Stimulated activated CD4-positive, alpha-beta T cell treated with anti-CD3 and anti-CD28 coated beads, Interleukin-2, amount 100 ng/mL, for 24 hours (primary cell): Measurements from ENCODE around the gene ADGB.
A peak's percentile ranks its signal among the peaks of the same experiment; 100 is the strongest.
"Not testable (repeated sequence)": the region's sequence is repeated elsewhere in the genome, so short reads cannot be mapped to it uniquely, and the experiment has no call there.

Experiments
- DNase-seq, 2 donors: peaks; one replicate each; pipeline ENCODE4 v3.0.0-alpha.2; 2020

ADGB gene

DNA sequence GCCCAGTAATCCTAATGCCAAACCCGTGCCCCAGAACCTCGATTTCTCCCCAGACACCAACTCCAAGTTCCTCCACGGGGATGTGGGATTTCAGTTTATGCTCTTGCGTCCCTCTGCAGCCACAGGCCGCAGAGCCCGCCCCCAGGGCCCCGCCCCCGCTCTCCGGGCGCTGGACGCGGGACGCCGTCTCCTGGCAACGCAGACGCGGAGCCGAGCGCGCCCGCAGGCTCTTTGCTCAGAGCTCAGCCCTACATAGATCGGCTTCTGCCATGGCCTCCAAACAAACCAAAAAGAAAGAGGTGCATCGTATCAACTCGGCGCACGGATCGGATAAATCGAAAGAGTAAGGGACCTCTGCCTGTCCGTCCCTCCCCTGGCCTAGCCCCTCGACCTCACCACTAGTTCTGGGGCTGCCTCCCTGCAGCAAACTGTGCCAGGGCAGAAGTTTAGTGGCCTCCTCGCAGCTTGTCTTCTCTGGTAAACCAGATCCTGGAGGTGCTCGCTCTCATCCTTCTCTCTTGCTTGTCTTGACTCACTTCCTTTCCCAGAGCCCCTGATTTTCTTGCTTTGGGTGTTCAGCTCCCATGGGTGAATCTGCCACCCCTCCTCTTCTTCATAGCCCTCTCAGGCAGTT, at the start of gene ADGB:
TSS of gene ADGB (plus strand) at position 201 of the 634 bp plus-strand sequence. CDS start at position 270, 69 bp downstream.
- peak in 1 of 2 donors; percentile 10 for DNase-seq

DNA sequence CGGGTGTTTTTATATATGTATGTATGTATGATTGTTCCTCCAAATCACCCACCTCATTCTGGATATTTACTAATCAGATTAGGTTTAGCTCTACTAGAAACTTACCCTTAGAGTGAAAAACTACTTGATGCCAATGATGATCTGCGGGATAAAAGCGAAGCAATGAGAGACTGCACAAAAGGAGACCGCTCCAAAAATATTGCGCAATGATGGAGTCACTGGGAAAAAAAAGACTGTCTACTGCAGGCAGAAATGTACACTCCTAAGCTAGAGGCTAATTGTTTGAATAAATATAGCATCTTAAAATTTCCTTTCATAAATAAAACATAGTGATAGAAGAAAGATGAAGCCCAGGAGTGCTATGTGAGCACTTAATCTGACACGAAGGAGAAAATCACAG, 47.9 kb upstream of the ADGB start:
- no peak for DNase-seq

DNA sequence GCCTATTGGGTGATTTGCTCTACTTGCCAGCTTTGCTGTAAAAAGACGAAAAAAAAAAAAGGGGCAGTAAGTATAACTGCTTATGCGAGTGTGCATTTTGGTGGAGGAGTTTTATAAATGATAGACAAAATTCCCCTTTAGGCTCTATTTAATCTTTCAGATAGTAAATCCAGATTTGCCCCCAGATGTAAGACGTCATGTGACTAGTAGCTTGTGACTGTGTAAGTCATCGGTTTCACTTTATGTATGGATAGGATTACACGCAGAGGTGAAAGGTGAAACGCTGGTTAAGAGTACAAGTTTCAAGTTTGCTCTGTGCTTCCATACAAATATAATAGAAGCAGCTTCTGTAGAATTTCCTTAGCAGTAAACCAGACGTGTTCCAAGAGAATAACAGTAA, 47.2 kb upstream of the ADGB start:
- no peak for DNase-seq

DNA sequence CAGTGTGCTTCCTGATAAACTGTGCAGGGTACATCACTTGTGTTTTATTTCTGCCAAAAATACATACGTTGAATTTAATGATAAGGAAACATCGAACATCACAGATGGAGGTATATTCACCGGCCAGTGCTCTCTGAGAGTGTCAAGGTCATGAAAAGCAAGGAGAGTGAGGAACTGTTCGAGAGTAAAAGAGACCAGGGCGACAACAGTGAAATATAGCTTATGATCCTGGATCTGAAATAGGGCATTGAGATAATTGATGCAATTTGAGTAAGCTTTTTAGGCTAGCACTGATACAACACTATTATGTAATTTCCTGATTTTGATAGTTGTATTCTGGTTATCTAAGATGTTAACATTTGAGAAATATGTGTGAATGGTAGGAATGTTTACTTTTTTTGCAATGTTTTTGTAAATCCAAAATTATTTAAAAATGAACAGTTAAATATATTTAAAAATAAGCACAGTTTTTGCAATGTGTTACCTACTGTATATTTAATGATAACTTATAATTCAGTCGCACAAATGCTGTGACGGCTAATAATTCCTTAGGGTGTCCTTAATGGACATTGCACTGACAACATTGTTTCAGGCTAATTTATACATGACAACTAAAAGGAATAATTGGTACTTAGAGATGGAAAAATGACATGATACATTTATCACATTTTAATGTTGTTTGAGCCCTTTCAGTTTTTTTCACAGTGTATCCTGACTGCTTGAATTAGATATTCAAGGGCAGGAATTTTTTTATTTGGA, 45.2 kb upstream of the ADGB start:
- DNase-seq, result no peak

DNA sequence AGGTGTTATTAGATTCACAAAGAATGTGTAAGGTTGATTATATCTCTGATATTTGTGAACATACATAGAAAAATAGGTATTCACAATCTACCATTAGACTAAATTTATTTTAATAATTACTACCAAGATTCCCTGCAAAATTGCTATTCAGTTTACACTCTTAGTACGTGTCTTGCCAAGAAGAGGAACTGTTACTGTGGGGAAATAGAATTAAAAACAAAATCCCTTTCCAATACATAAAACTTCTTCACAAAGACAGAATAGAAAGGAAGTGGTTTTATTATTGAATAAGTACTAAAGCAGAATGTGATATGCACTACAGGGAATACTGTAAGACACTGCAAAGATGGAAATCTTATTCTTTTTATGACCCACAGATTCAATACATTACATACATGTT, 38.2 kb upstream of the ADGB start:
- DNase-seq, result no peak

DNA sequence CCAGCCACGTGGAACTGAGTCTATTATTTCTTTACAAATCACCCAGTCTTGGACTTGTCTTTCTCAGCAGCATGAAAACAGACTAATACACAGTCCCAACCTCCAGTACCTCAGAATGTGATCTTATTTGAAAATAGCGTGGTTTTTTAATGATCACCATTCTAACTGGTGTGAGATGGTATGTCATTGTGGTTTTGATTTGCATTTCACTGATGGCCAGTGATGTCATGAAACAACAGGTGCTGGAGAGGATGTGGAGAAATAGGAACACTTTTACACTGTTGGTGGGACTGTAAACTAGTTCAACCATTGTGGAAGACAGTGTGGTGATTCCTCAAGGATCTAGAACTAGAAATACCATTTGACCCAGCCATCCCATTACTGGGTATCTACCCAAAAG, 32.1 kb upstream of the ADGB start:
- DNase-seq, result not testable (repeated sequence)

DNA sequence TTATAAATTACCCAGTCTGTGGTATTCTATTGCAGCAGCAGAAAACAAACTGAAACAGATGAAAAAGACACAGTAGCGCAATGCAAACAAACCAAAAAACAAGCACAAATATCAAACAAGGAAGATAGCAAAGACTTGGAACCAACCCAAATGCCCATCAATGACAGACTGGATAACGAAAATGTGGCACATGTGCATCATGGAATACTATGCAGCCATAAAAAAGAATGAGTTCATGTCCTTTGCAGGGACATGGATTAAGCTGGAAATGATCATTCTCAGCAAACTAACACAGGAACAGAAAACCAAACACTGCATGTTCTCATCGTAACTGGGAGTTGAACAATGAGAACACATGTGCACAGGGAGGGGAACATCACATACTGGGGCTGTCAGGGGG, 30.2 kb upstream of the ADGB start:
- not testable (repeated sequence) for DNase-seq

DNA sequence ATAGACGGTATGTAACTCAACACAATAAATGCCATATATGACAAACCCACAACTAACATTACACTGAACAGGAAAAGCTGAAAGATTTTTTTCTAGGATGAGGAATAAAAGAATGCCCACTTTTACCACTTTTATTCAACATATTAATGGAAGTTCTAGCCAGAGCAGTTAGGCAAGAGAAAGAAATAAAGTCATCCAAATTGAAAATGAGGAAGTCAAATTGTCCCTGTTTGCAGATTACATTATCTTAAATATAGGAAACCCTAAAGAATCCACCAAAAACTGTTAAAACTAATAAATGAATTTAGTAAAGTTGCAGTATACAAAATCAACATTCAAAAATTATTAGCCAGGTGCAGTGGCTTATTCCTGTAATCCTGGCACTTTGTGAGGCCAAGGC, 24.6 kb upstream of the ADGB start:
- DNase-seq, result no peak

DNA sequence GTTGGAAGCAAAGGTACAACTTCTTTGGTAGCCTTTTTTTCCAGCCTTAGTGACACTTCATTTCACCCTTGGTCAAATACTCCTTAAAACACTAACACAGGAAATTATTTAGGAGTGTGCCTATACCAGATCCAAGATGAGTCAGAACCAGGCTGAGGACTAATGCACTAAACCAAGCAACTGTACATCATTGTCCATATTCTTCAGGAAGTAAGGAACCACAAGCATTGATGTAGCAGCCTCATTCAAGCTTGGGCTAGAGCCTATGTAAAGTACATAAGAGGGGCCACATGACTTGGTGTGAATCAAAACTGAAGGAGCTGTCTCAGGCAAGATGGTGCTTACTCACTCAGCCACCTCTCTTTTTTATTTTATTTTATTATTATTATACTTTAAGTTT, 20.7 kb upstream of the ADGB start:
- DNase-seq, result no peak

DNA sequence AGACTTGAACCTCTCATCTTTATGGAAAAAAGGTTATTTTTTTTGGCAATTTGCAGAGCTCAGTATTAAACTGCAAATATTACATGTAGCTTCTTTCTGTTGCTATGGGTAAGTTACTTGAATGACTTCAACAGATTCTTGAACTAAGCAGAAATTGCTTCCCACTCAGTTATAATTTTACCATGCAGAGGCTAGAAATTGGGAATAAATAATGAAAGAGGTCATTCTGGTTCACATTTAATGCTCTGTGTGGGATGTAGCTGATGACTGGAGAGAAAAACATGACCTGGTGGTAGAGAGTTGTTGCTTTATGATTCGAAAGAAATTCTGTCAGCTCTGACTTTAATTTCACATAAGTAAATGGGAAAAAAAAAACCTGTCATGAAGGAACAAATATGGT, 16.8 kb upstream of the ADGB start:
- DNase-seq, result no peak

DNA sequence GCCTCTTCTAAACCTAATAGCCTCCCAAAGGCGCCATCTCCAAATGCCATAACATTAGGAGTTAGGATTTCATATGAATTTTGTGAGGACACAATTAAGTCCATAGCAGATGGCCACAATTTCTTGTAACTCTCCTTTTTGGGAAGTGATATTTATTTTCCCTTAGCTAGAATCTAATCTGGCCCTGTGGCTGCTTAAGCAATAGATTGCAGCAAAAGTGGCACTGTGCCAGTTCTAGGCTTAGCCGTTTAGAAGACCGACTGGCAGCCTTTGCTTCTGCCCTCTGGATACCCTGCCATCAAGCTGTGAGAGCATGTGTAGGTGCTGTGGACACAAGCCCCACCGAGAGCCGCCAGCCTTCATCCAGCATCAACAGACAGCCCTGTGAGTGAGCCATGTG, 15.9 kb upstream of the ADGB start:
- DNase-seq, result no peak

DNA sequence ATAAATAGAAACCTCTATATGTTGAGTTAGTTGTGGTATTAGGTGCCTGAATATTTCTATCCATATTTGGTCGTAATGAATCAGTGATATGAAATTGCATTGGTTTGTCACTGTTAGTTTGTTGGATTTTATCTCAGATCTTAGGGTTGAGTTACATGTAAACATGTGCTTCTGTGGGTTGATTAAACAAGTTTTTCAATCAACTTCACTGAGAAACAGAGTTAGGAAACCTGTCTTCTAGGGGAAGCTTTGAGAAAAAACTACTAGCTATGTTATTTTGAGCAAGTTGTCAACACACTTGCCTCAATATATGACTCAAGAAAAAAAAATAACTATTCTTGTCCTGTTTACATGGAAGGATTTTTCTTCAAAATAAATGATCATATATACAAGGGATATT, 14.8 kb upstream of the ADGB start:
- no peak for DNase-seq

DNA sequence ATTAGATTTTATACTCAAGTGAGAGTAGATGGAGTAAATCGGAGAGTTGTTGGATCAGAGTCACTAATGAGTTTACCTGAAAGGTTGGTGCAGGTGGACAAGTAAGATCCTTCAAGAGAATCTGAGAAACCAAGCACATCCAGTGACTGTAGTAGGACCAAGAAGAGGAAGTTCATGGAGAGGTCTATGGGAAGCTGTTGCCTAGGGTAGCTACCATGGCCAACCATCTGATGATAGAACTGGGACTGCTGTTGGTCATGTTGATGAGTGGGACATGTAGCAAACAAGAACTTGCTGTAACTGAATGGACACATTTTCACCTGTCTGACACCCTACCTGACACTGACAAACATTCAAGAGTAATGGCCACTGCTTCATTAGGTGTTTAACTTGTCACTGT, 11.3 kb upstream of the ADGB start:
- DNase-seq, result no peak

DNA sequence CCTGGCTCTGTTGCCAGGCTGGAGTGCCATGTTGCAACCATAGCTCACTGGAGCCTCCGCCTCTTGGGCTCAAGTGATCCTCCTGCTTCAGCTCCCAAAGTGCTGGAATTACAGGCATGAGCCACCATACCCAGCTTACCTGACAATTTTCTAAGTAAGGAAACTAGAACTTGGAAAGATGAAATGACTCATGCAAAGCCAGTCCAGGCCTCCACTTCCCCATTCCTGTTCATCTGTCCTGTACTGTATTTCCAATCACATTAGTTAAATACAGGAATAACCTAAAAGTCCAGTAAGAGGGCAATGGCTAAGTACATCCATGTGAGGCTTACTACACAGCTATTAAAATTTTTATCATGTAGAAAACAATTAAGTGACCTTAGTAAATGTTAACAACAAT, 8.3 kb upstream of the ADGB start:
- DNase-seq, result no peak

DNA sequence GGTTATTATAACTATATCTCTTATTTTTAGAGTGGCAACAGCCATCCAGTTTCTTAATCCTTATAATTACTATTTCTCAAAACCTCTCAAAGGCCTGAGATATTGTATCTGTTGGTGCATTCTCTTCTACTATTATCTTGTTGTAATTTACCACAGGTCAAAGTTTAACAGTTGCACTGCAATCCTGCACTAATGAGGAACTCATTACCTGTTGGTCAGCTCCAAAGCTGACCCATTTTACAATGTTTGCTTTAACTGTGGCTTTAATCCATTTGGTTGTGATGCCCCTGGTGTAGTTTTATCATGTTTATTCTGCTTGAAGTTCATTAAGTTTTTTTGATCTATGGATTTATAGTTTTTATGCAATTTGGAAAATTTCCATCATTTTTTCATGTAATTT, 6.3 kb upstream of the ADGB start:
- DNase-seq, result no peak

DNA sequence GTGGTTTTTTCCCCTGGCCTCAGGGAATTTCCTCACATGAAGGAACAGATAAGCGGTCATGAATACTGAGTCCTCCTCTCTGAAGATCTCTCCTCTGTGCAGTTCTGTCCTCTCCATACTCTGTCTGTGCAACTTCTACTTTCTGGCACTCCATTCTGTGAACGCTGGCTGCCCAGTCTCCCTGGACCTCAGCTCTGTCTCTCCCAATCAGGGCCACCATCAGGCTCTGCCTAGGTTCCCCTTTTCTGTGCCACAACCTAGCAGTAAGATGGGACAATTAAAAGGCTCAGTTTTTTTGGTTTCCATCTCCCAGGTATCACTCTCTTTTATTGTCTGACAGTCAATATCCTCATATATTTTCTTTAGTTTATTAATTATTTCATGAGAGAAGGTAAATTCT, 4.8 kb upstream of the ADGB start:
- no peak for DNase-seq

DNA sequence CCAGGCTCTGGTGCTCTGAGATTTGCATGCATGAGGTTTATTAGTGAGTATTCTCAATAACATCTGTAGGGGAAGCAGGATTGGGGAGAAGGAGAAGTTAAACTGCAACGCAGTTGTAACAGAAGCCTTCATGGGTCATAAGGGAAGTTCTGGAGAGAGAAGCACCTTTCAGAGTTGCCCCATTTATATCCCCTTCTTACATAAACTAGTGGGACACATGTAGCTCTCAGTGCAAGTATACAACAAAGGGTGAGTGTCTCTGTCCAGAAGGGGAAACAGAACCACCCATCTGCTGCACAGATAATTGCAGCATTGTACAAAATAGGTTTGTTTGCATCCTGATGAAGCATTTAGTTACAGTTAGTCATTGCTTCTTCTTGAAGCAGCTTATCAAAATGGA, 4.3 kb upstream of the ADGB start:
- DNase-seq, result no peak

DNA sequence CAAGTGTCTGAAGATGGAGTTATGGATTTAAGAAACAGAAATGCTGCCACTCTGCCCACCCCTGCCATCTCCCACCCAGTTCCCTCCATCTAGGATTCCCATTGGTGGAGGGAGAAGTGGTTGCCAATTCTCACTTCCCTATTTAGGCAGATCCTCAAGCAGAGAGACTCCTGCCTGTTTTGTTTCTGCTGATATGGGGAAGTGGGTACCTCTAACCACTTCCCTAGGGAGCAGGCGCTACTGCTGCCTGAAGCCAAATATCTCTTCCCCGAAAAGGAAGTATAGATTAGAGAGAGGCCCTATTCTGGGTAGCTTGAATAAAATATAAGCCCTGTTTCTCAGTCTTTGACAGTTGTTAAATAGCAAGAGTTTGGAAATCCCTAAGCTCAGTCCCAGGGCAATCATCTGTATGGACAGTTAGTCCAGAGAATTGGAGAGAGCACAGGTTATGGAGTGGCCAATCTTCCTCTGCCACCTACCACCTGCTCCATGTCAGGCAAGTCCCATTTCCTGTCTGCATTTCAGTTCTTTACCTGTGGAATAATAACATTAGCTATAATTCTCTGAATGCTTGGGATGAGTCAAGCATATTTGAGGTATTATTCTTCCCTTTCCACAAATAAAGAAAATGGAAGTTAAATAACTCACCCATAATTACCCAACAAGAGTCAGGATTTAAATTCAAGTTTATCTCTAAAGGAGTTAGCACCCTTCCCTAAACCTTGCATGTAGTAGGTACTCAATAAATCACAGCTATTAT, 2.6 kb upstream of the ADGB start:
- no peak for DNase-seq

DNA sequence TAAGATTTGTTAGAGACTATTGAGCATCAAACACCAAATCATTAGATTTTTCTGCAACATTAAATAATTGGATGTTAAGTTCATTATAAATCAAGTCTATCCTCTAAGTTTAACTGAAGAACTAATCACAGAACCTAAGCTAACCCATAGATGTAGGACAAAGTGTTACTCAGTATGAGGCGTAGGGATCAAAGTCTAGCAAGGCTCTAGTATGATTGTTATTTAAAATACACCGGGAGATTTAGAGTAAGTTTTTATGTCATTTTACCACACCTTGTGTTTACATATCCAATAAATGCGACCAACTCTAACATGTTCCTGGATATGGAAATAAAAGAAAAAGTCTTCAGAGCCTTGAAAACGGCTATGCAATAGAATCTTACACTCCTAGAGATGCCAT, 2.6 kb downstream of the ADGB start:
- DNase-seq, result no peak

DNA sequence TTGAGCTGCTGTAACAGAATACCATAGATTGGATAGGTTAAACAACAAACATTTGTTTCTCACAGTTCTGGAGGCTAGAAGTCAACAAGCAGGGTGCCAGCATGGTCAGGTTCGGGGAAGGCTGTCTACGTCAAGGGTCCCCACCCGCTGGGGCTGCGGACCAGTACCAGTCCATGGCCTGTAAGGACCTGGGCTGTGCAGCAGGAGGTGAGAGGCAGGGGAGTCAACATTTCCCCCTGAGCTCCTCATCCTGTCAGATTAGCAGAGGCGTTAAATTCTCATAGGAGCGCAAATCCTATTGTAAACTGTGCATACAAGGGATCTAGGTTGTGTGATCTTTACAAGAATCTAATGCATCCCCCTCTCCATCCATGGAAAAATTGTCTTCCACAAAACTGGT, 3.8 kb downstream of the ADGB start:
- no peak for DNase-seq

DNA sequence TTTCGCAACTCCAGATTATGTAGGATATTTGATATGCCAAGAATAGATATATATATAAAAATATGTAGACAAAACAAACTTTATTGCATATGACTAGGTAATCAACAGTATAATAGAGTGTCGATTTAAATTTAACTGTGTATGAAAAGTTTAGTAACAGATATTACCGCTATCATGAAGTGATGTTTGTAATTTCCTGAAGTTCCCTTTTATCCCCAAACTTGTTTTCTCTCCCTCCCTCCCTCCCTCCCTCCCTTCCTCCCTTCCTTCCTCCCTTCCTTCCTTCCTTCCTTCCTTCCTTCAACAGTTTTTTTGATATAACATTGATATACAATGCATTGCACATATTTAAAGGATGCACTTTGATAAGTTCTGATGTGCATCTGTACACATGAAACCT, 15.2 kb downstream of the ADGB start:
- no peak for DNase-seq

DNA sequence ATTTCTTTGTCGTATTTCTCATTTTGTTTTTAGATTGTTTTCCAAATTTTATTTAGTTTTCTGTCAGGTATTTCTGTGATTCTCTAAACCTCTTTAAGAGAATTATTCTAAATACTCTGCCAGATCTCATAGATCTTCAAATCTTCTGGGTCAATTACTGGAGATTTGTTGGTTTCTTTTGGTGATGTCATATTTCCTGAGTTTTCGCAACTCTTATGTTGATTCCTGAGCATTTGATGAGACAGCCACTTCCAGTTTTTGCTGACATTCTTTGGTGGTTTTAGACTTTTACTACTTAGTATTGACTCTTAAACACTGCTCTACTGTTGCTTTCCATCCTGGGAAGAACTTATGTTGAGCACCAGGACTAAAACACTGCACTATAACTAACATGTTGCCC, 21.9 kb downstream of the ADGB start:
- no peak for DNase-seq

DNA sequence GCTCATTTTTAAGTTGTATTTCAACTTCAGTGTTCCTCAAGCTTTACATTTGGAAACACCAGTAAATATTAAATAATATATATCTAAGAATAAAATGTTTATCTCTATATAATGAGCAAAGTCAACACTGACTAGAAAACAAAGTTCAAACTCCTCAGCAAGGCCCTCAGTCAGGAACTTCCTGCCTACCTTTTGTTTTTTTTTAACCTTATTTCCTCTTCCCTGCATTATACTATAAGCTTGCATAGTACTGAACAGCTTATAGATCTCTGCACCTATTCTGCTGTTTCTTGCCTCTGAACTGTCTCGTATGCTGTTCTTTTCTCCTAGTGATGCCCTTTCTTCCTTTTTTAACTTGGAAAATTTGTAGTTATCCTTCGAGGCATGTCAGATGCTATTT, 29.6 kb downstream of the ADGB start:
- no peak for DNase-seq

DNA sequence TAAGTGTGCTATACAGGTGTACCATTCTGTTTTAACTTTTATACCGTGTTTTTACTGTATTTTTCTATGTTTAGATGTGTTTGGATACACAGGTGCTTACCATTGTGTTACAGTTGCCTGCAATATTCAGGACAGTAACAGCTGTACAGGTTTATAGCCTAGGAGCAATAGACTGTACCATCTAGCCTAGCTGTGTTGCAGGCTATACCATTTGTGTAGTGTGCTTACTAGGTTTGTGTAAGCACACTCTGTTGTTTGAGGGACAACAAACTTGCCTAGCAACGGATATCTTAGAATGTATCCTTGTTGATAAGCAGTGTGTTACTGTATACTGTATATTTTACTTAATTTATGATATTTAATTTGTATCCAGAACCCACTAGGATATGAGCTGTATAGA, 35.2 kb downstream of the ADGB start:
- no peak for DNase-seq
